ENCODE measurements around the gene SPPL3. TPM values are rescaled to one million over a fixed set of nuclear protein-coding genes. Genes with fewer than 3 reads are reported as not detected.

SPPL3 gene
- total and polyA plus RNA-seq, 4 donors: 7.4 to 12.6 (median 8.7) TPM

- DNase-seq (ENCODE audit: low spot score): no peak
- Histone ChIP-seq H3K9ac (ENCODE audit: low read depth in 1 of 2, low read length in 2 of 2) (no peak overlapping the region), H3K9me3 (ENCODE audit: control insufficient read depth in 4 of 4, low read length in 3 of 4) (no peaks in the 10 kb centered on the region), H3K36me3 (ENCODE audit: control insufficient read depth in 4 of 4, insufficient read depth in 3 of 4, low read depth in 1 of 4, low read length in 3 of 4) (peaks cover 2 to 9% (median 5%) of the 10 kb centered on the region in 4 donors), H3K27me3 (ENCODE audit: control insufficient read depth in 4 of 4, insufficient read depth in 4 of 4, low read length in 3 of 4) (no peaks in the 10 kb centered on the region), H3K4me1 (ENCODE audit: control insufficient read depth in 4 of 4, insufficient read depth in 4 of 4, low read length in 3 of 4) (no peaks in the 10 kb centered on the region), H3K27ac (ENCODE audit: low read depth in 1 of 2, low read length in 2 of 2) (no peak overlapping the region), H3K4me3 (ENCODE audit: low read depth in 1 of 3, low read length in 3 of 3) (no peak overlapping the region)
- 91% methylated on average over 7 of the region's 7 CpGs for WGBS
- no peak for TF ChIP-seq SP1 (IDR thresholded peaks at IDR 0.05)
- TF ChIP-seq, protein P1, sequence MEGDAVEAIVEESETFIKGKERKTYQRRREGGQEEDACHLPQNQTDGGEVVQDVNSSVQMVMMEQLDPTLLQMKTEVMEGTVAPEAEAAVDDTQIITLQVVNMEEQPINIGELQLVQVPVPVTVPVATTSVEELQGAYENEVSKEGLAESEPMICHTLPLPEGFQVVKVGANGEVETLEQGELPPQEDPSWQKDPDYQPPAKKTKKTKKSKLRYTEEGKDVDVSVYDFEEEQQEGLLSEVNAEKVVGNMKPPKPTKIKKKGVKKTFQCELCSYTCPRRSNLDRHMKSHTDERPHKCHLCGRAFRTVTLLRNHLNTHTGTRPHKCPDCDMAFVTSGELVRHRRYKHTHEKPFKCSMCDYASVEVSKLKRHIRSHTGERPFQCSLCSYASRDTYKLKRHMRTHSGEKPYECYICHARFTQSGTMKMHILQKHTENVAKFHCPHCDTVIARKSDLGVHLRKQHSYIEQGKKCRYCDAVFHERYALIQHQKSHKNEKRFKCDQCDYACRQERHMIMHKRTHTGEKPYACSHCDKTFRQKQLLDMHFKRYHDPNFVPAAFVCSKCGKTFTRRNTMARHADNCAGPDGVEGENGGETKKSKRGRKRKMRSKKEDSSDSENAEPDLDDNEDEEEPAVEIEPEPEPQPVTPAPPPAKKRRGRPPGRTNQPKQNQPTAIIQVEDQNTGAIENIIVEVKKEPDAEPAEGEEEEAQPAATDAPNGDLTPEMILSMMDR (IDR thresholded peaks at IDR 0.05; ENCODE audit: low read depth, low read length, missing input control): no peak
- no peak for TF ChIP-seq TAF1 (conservative IDR thresholded peaks at IDR 0.05)
- TF ChIP-seq, protein P2, sequence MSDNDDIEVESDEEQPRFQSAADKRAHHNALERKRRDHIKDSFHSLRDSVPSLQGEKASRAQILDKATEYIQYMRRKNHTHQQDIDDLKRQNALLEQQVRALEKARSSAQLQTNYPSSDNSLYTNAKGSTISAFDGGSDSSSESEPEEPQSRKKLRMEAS (IDR thresholded peaks at IDR 0.05): no peak
- no peak for TF ChIP-seq JUND (IDR thresholded peaks at IDR 0.05)
- no peak for TF ChIP-seq HNF4A (conservative IDR thresholded peaks at IDR 0.05)
- TF ChIP-seq, protein P3, sequence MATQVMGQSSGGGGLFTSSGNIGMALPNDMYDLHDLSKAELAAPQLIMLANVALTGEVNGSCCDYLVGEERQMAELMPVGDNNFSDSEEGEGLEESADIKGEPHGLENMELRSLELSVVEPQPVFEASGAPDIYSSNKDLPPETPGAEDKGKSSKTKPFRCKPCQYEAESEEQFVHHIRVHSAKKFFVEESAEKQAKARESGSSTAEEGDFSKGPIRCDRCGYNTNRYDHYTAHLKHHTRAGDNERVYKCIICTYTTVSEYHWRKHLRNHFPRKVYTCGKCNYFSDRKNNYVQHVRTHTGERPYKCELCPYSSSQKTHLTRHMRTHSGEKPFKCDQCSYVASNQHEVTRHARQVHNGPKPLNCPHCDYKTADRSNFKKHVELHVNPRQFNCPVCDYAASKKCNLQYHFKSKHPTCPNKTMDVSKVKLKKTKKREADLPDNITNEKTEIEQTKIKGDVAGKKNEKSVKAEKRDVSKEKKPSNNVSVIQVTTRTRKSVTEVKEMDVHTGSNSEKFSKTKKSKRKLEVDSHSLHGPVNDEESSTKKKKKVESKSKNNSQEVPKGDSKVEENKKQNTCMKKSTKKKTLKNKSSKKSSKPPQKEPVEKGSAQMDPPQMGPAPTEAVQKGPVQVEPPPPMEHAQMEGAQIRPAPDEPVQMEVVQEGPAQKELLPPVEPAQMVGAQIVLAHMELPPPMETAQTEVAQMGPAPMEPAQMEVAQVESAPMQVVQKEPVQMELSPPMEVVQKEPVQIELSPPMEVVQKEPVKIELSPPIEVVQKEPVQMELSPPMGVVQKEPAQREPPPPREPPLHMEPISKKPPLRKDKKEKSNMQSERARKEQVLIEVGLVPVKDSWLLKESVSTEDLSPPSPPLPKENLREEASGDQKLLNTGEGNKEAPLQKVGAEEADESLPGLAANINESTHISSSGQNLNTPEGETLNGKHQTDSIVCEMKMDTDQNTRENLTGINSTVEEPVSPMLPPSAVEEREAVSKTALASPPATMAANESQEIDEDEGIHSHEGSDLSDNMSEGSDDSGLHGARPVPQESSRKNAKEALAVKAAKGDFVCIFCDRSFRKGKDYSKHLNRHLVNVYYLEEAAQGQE (IDR thresholded peaks at IDR 0.05): no peak
- TF ChIP-seq, protein P4, sequence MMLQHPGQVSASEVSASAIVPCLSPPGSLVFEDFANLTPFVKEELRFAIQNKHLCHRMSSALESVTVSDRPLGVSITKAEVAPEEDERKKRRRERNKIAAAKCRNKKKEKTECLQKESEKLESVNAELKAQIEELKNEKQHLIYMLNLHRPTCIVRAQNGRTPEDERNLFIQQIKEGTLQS (IDR thresholded peaks at IDR 0.05): no peak
- TF ChIP-seq NR2F2 (IDR thresholded peaks at IDR 0.05): no peak
- no peak for TF ChIP-seq FOXA1 (IDR thresholded peaks at IDR 0.05)
- no peak for TF ChIP-seq FOXA2 (IDR thresholded peaks at IDR 0.05)
- TF ChIP-seq EGR1 (IDR thresholded peaks at IDR 0.05; ENCODE audit: low read depth in 2 of 2): no peak
- no peak for TF ChIP-seq HNF4G (IDR thresholded peaks at IDR 0.05)
- TF ChIP-seq YY1 (IDR thresholded peaks at IDR 0.05): no peak
- TF ChIP-seq RAD21 (IDR thresholded peaks at IDR 0.05): no peak
- no peak for TF ChIP-seq RXRA (IDR thresholded peaks at IDR 0.05)
- TF ChIP-seq GABPA (IDR thresholded peaks at IDR 0.05 in 1 of 2, conservative IDR thresholded peaks at IDR 0.05 in 1 of 2): no peak
- TF ChIP-seq ZBTB33 (IDR thresholded peaks at IDR 0.05): no peak
Measured at GRCh38 chr12:120774169-120774916, 129.8 kb downstream of the SPPL3 start.

Measured in liver (tissue), 9 donors.